Loucy (cell line): ENCODE results near the gene GVQW3.

Source experiments
- EZH2phosphoT487 ChIP-seq: fragments of 200-600 bp; IDR thresholded peaks from 2 replicates; pipeline ENCODE4 v1.6.1; 2018; ENCODE audit warnings: antibody characterized with exemption, mild to moderate bottlenecking, moderate library complexity, borderline replicate concordance
- TF ChIP-seq, protein P1 (sequence below): fragments of 200-600 bp; sonication (generic); conservative IDR thresholded peaks from 2 replicates; pipeline ENCODE4 v1.5.1; 2014; ENCODE audit warnings: mild to moderate bottlenecking, antibody characterized with exemption, low read length

DNA sequence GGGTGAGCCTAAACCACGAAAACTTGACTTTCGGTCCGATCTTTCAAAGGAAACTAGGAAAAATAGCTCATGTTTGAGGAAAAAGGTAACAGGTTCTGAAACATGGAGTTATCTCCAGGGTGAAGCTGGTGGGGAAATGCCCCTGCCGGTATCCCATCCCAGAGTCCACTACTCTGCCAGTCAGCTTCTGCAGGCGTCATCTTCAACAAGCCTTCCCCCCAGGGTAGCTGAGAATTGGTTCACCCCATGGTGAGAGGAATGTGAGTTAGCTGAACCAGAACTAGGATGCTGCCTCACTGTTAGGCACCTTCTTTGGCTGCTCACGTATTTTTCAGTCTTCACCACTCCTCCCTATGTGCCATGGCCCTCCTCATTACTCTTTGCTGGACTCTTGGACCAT is 1.1 kb downstream of the GVQW3 start:
- TF ChIP-seq, protein P1, sequence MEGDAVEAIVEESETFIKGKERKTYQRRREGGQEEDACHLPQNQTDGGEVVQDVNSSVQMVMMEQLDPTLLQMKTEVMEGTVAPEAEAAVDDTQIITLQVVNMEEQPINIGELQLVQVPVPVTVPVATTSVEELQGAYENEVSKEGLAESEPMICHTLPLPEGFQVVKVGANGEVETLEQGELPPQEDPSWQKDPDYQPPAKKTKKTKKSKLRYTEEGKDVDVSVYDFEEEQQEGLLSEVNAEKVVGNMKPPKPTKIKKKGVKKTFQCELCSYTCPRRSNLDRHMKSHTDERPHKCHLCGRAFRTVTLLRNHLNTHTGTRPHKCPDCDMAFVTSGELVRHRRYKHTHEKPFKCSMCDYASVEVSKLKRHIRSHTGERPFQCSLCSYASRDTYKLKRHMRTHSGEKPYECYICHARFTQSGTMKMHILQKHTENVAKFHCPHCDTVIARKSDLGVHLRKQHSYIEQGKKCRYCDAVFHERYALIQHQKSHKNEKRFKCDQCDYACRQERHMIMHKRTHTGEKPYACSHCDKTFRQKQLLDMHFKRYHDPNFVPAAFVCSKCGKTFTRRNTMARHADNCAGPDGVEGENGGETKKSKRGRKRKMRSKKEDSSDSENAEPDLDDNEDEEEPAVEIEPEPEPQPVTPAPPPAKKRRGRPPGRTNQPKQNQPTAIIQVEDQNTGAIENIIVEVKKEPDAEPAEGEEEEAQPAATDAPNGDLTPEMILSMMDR: no peak
- no peak for TF ChIP-seq EZH2phosphoT487
